Left colon (tissue), 2 donors: ENCODE results near the gene STK24. TPM values are rescaled to one million over a fixed set of nuclear protein-coding genes. Genes with fewer than 3 reads are reported as not detected.

ENCODE experiments used
- total RNA-seq, 2 donors: library from RNA; stranded (reverse); fragmentation: NEBNext Ultra II Directional; extraction: Animal tissue kit (Norgen Biotek cat#: 25700); gene quantifications; one replicate each; pipeline ENCODE4 v1.2.1, GENCODE V29; 2021
- donor health status: DM: no; HTN: no; CAD: no.
- donor health status: DM: yes; HTN: yes; CAD: no.

The STK24 gene
- total RNA-seq, 2 donors from 2014 or later: 204 to 205 TPM

Other genes with a start within 250 kb of the STK24 start
- gene SLC15A1, start 175.6 kb upstream of the STK24 start, total RNA-seq: 10 to 100 TPM; 16.8 to 35.7 TPM